ENCODE results near the gene CABLES2. TPM values are rescaled to one million over a fixed set of nuclear protein-coding genes. Genes with fewer than 3 reads are reported as not detected.

Gene CABLES2
- total and polyA plus RNA-seq, 2 of the 4 experiments (the other 2 are of a cell fraction), result 1.4 to 5.1 TPM

- TF ChIP-seq, protein P1, sequence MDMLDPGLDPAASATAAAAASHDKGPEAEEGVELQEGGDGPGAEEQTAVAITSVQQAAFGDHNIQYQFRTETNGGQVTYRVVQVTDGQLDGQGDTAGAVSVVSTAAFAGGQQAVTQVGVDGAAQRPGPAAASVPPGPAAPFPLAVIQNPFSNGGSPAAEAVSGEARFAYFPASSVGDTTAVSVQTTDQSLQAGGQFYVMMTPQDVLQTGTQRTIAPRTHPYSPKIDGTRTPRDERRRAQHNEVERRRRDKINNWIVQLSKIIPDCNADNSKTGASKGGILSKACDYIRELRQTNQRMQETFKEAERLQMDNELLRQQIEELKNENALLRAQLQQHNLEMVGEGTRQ (IDR thresholded peaks at IDR 0.05; ENCODE audit: low read depth, low read length), result no peak
These were observed 41.2 kb downstream of the CABLES2 start (continued) for GRCh38 chr20:62365814-62366369.

GRCh38 chr20:62364911-62365736 is 42.0 kb downstream of the CABLES2 start:
- no peak overlapping the region for H4K91ac ChIP-seq (ENCODE audit: insufficient read depth, low read depth, low read length)
- in situ Hi-C loops (cut with MboI; ENCODE audit: low sequenced_read_pairs) (no loop called here), intact Hi-C loops (cut with micrococcal nuclease) (no loop called here), dilution Hi-C loops (cut with HindIII; ENCODE audit: low sequenced_read_pairs, unreplicated experiment) (no loop called here)
- peaks cover 6% of the 10 kb centered on the region; the same call in 1 of the 2 replicates for H3K9me1 ChIP-seq (ENCODE audit: insufficient read depth, low read length)
- CTCF ChIA-PET, result interaction anchor here (0.8 to 2.0 kb wide), 2 partner anchors 9 to 10 kb away, joined by 3 to 6 read pairs; no protein-coding TSS in a partner anchor
- H3K4ac ChIP-seq (ENCODE audit: low read depth, low read length), result no peak overlapping the region
- no peak overlapping the region for H3K4me3 ChIP-seq (ENCODE audit: insufficient read depth, low read depth, low read length)
- H2AK9ac ChIP-seq (replicated peaks; ENCODE audit: low read depth, low read length, poor library complexity), result no peak overlapping the region
- no peak overlapping the region for H4K8ac ChIP-seq (ENCODE audit: low read depth in 2 of 2, low read length in 2 of 2)
- H2AFZ ChIP-seq (replicated peaks; ENCODE audit: low read length, poor library complexity), result no peak overlapping the region
- no peak overlapping the region for H3K27ac ChIP-seq (ENCODE audit: insufficient read depth, low read length)
- no peak for DNase-seq
- H2AK5ac ChIP-seq (ENCODE audit: low read depth, low read length), result no peak overlapping the region
- no peak overlapping the region for H3K9ac ChIP-seq (ENCODE audit: low read depth, low read length)
- no peak overlapping the region for H4K5ac ChIP-seq (ENCODE audit: low read depth, low read length)
- no peak overlapping the region for H2BK15ac ChIP-seq (ENCODE audit: low read depth, low read length)
- no peak for ATAC-seq (ENCODE audit: low read depth)
- no peak overlapping the region for H3K18ac ChIP-seq (ENCODE audit: low read depth, low read length)
- H3K4me2 ChIP-seq (ENCODE audit: low read depth, low read length), result no peak overlapping the region; the same call in 1 of the 2 replicates
- H3K27me3 ChIP-seq (ENCODE audit: control insufficient read depth, insufficient read depth, low read length), result no peaks in the 10 kb centered on the region
- H2BK20ac ChIP-seq (ENCODE audit: low read depth, low read length), result no peak overlapping the region
- no TSS peak for BruUV-seq (replicated peaks)
- no peak overlapping the region for H3K56ac ChIP-seq (ENCODE audit: extremely low read depth, insufficient read depth, low read length)
- H2BK120ac ChIP-seq (ENCODE audit: low read depth, low read length), result no peak overlapping the region
- 87% methylated on average over 13 of the region's 27 CpGs; no CpG with 5 or more reads in 1 of the 2 experiments for WGBS, 2 experiments (ENCODE audit: extremely low coverage in 2 of 2, insufficient read length in 1 of 2)
- no peaks in the 10 kb centered on the region for H3K79me1 ChIP-seq (ENCODE audit: low read depth in 1 of 2, low read length in 2 of 2)
- no peaks in the 10 kb centered on the region for H3K9me3 ChIP-seq (ENCODE audit: control insufficient read depth, insufficient read depth, low read length)
- H3K23ac ChIP-seq (ENCODE audit: low read depth, low read length), result no peak overlapping the region
- peaks cover 26% of the 10 kb centered on the region for H3K4me1 ChIP-seq (ENCODE audit: control insufficient read depth, insufficient read depth, low read length)
- TF ChIP-seq MAFK (IDR thresholded peaks at IDR 0.05; ENCODE audit: low read depth, low read length), result no peak
- TF ChIP-seq RAD21 (IDR thresholded peaks at IDR 0.05; ENCODE audit: low read length), result no peak
- no peak for TF ChIP-seq CHD1 (IDR thresholded peaks at IDR 0.05; ENCODE audit: low read depth, low read length)
- TF ChIP-seq RCOR1 (IDR thresholded peaks at IDR 0.05; ENCODE audit: insufficient replicate concordance, low read length), result no peak
- TF ChIP-seq, protein P1 (IDR thresholded peaks at IDR 0.05; ENCODE audit: low read depth, low read length), result no peak
- no peak for TF ChIP-seq POLR2A (IDR thresholded peaks at IDR 0.05; ENCODE audit: low read depth, low read length)
- no peak for TF ChIP-seq ELK1 (IDR thresholded peaks at IDR 0.05; ENCODE audit: borderline replicate concordance, low read depth, low read length)
- no peak for TF ChIP-seq MAZ (IDR thresholded peaks at IDR 0.05; ENCODE audit: borderline replicate concordance, low read depth, low read length)
- POLR2A ChIA-PET (ENCODE audit: unreplicated experiment), result no interaction called here
- H3K14ac ChIP-seq (replicated peaks; ENCODE audit: low read depth, low read length), result no peak overlapping the region
- no peak overlapping the region for H2BK5ac ChIP-seq (ENCODE audit: low read depth, low read length, poor library complexity, severe bottlenecking)
- H4K20me1 ChIP-seq (ENCODE audit: insufficient read depth, low read length), result peaks cover 18% of the 10 kb centered on the region; the same call in 1 of the 2 replicates
- peaks cover 4% of the 10 kb centered on the region; the same call in 1 of the 2 replicates for H3K36me3 ChIP-seq (ENCODE audit: control insufficient read depth, insufficient read depth, low read length)

All from IMR-90 (cell line).